HG03378 (cell line): ENCODE results near the gene BEST4.
"Not testable (repeated sequence)": the region's sequence is repeated elsewhere in the genome, so short reads cannot be mapped to it uniquely, and the experiment has no call there.

Experiments used
- ATAC-seq: cut with Tn5 transposase; IDR thresholded peaks from one replicate; pipeline ENCODE4 v1.9.1; 2021; ENCODE audit warnings: mild to moderate bottlenecking, moderate library complexity; ENCODE audit not compliant: unreplicated experiment

BEST4 gene

GRCh38 chr1:44778705-44779576 is 9.0 kb downstream of the BEST4 start:
- no peak for ATAC-seq

GRCh38 chr1:44777969-44778635 is 9.9 kb downstream of the BEST4 start:
- no peak for ATAC-seq

- no peak for ATAC-seq
Measured at GRCh38 chr1:44777547-44777946, 10.4 kb downstream of the BEST4 start.

- ATAC-seq = no peak
Measured at GRCh38 chr1:44776730-44777068, 11.3 kb downstream of the BEST4 start.

GRCh38 chr1:44775930-44776729 is 11.8 kb downstream of the BEST4 start:
- peak; percentile 11 for ATAC-seq

- peak; percentile 70 for ATAC-seq
Measured at GRCh38 chr1:44775078-44775929, 12.7 kb downstream of the BEST4 start, which contains the start of gene RPS8. TSS of gene RPS8 (plus strand) at chr1:44775540. CDS start at chr1:44775597, 57 bp downstream.

GRCh38 chr1:44766421-44766820 is 21.5 kb downstream of the BEST4 start:
- not testable (repeated sequence) for ATAC-seq

GRCh38 chr1:44760876-44761275 is 27.1 kb downstream of the BEST4 start:
- no peak for ATAC-seq

GRCh38 chr1:44759077-44759476 is 28.9 kb downstream of the BEST4 start:
- no peak for ATAC-seq

GRCh38 chr1:44757420-44757819 is 30.6 kb downstream of the BEST4 start:
- ATAC-seq = no peak

GRCh38 chr1:44747878-44748277 is 40.1 kb downstream of the BEST4 start:
- no peak for ATAC-seq

- ATAC-seq = no peak
Measured at GRCh38 chr1:44743211-44743610, 44.8 kb downstream of the BEST4 start.

GRCh38 chr1:44740179-44740617 is 47.8 kb downstream of the BEST4 start:
- ATAC-seq = no peak

GRCh38 chr1:44739307-44740178 is 48.4 kb downstream of the BEST4 start, which contains the start of gene KIF2C:
TSS of gene KIF2C (plus strand) at chr1:44739837. CDS start at chr1:44739933, 96 bp downstream.
- ATAC-seq = peak; percentile 86

- not testable (repeated sequence) for ATAC-seq
Measured at GRCh38 chr1:44738953-44739306, 49.0 kb downstream of the BEST4 start.

GRCh38 chr1:44735992-44736391 is 52.0 kb downstream of the BEST4 start:
- ATAC-seq = no peak

GRCh38 chr1:44733784-44734183 is 54.2 kb downstream of the BEST4 start:
- no peak for ATAC-seq
